Activated T-helper 1 cell treated with anti-CD3 and anti-CD28 coated beads, Interleukin-12 subunit alpha, Interleukin-12 subunit beta, Interleukin-2, Interleukin-4 antibody, amounts not matched to agents 30 ng/mL and 10 ng/mL and 1 ng/mL, durations not matched to agents 14 hours and 24 hours and 36 hours (primary cell): ENCODE results near the gene HOXC6. TPM values are rescaled to one million over a fixed set of nuclear protein-coding genes. Genes with fewer than 3 reads are reported as not detected.

ENCODE experiments used
- DNase-seq: peaks from one replicate; pipeline ENCODE4 v3.0.0; 2021; ENCODE audit warnings: low spot score
- H3K27ac Mint-ChIP-seq: one replicate; pipeline ENCODE4 v1.8.0; 2021; ENCODE audit warnings: mild to moderate bottlenecking, mixed read lengths
- H3K27me3 Mint-ChIP-seq: one replicate; pipeline ENCODE4 v1.8.0; 2022; ENCODE audit warnings: mild to moderate bottlenecking, moderate library complexity, mixed read lengths; ENCODE audit not compliant: insufficient read depth
- H3K36me3 Mint-ChIP-seq: one replicate; pipeline ENCODE4 v1.8.0; 2021; ENCODE audit warnings: low read depth, mixed read lengths
- H3K4me1 Mint-ChIP-seq: one replicate; pipeline ENCODE4 v1.8.0; 2021; ENCODE audit warnings: low read depth, mixed read lengths
- H3K4me3 Mint-ChIP-seq: one replicate; pipeline ENCODE4 v1.8.0; 2021; ENCODE audit warnings: mild to moderate bottlenecking, moderate library complexity, mixed read lengths
- H3K9me3 Mint-ChIP-seq: one replicate; pipeline ENCODE4 v1.8.0; 2021; ENCODE audit warnings: mixed read lengths
- intact Hi-C: fragments of 100-400 bp; cut with micrococcal nuclease; formaldehyde crosslinking; loops from one replicate; pipeline ENCODE4 v1.15.1; 2024
- total RNA-seq: library from RNA; stranded (reverse); gene quantifications from 2 replicates; pipeline ENCODE4 v1.2.3, GENCODE V29; 2022

HOXC6 gene
- total RNA-seq, 1 donor from 2014 or later = not detected

GRCh38 chr12:54009171-54010052 is 18.8 kb upstream of the HOXC6 start:
- peaks cover 89% of the 10 kb centered on the region for H3K27me3 Mint-ChIP-seq
- H3K4me3 Mint-ChIP-seq = peak overlapping the region; percentile 37
- H3K9me3 Mint-ChIP-seq = no peaks in the 10 kb centered on the region
- intact Hi-C loops = loop anchor here (5.0 kb wide), 1 partner anchor 368 kb away; no protein-coding TSS in a partner anchor
- H3K27ac Mint-ChIP-seq = peak overlapping the region; percentile 72
- H3K36me3 Mint-ChIP-seq = peaks cover 4% of the 10 kb centered on the region
- no peak for DNase-seq
- peaks cover 33% of the 10 kb centered on the region for H3K4me1 Mint-ChIP-seq

DNA sequence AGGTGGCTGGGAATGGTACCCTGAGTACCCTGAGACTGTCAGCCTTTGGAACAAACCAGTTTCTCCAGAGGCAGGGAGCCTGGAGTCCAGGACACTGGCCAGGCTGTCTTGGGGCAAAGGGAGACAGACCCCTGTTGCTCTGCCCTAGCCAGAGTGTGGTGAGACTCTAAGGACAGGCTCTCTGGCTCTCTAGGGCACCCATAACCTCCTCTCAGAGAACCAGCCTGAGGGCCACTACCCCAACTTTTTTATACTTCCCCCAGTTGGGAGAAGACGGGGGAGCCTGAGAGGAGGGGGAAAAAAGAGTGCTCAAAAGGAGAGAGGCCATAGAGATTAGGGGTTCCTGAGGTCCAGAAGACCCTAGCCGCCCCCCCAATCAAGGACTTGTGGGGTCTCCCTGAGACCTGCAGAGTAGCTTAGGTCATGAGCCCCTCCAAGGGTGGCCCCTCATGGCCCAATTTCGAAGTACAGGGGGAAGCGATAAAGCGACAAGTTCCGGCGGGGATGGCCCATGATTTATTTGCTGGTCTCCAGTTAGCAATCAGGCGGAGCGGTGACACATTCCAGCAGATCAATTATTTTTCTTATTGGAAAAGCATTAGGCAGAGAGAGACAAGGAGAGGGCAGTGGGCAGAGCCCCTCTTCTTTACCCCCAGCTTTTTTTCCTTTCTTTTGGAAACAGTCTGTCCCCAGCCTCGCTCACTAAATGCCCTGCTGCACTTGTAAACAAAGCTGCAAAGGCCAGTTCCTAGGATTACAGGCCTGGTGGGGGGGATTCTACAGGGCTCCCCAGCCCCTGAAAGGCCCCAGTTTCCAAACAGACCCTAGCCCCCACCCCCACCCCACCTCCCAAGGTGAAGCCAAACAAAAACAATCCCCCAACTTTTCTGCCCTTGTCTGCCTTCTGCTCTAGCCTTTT is 17.9 kb upstream of the HOXC6 start:
- no peak for DNase-seq
- Mint-ChIP-seq H3K4me1 (peaks cover 37% of the 10 kb centered on the region), H3K27ac (no peak overlapping the region), H3K9me3 (no peaks in the 10 kb centered on the region), H3K36me3 (peaks cover 4% of the 10 kb centered on the region), H3K4me3 (no peak overlapping the region), H3K27me3 (peaks cover 89% of the 10 kb centered on the region)
- intact Hi-C loops = no loop called here

DNA sequence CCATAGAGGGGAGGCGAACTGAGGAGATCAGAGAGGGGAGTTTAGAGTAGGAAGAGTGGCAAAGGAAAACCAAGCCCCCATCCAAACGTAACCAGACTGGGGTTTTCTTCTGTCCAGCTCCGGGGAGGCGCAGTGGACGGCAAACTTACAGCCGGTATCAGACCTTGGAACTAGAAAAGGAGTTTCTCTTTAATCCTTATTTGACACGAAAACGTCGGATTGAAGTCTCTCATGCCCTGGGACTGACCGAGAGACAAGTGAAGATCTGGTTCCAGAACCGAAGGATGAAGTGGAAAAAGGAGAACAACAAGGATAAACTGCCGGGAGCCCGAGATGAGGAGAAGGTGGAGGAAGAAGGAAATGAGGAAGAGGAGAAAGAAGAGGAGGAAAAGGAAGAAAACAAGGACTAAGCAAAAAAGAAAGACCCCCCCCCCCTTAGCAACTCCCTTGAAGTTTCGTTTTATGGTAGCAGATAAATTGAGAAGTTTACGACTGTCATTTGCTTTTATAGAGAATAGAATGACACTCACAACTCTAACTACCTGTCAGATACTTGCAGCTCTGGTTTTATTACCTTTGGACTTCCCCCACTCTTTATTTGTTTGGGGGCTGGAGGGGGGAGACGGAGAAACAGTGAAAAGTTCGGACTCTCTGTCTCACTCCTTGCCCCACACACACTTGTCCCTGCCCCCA is 17.1 kb upstream of the HOXC6 start:
- peaks cover 89% of the 10 kb centered on the region for H3K27me3 Mint-ChIP-seq
- peaks cover 29% of the 10 kb centered on the region for H3K4me1 Mint-ChIP-seq
- DNase-seq = no peak
- intact Hi-C loops = no loop called here
- no peaks in the 10 kb centered on the region for H3K9me3 Mint-ChIP-seq
- no peak overlapping the region for H3K4me3 Mint-ChIP-seq
- peaks cover 3% of the 10 kb centered on the region for H3K36me3 Mint-ChIP-seq
- H3K27ac Mint-ChIP-seq = no peak overlapping the region

DNA sequence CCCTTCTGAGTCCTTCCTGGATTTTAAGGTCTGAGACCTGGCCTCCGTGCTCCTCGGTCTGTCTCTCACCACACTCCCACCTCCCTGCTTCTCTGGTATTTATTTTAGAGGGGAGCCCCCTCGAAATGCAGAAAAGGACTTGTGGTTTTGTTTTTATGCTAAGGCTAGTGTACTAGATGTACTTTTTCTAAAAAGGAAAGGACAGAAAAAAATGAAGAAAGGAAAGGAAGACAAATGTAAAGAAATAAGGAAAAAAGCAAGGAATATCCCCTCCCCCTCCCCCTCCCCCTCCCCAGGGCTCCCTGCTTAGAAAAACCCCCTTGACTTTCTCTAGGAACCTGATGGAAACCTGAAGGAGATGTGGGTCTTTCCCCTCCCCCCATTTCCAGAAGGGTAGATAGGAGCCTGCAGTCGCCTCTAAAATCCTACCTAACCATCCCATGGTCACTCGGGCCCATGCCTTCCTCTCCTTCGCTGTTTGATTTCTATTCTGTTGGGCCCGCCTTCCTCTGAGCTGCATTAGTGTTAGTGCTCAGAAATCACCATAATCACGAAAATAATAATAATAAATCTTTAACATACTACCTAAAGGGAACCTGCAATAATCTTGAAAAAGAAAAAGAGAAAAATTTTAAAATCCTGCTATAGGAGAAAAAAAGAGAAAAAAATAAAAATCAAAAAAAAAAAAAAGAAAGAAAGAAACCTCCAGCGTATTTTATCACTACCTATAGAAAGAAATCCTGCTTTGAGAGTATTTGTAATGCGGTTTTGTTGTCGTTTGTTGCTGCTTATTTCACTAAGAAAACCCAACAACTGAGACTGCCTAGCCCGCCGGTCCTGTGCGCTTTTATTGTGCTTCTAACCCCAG is 16.3 kb upstream of the HOXC6 start:
- H3K36me3 Mint-ChIP-seq = no peaks in the 10 kb centered on the region
- intact Hi-C loops = no loop called here

DNA sequence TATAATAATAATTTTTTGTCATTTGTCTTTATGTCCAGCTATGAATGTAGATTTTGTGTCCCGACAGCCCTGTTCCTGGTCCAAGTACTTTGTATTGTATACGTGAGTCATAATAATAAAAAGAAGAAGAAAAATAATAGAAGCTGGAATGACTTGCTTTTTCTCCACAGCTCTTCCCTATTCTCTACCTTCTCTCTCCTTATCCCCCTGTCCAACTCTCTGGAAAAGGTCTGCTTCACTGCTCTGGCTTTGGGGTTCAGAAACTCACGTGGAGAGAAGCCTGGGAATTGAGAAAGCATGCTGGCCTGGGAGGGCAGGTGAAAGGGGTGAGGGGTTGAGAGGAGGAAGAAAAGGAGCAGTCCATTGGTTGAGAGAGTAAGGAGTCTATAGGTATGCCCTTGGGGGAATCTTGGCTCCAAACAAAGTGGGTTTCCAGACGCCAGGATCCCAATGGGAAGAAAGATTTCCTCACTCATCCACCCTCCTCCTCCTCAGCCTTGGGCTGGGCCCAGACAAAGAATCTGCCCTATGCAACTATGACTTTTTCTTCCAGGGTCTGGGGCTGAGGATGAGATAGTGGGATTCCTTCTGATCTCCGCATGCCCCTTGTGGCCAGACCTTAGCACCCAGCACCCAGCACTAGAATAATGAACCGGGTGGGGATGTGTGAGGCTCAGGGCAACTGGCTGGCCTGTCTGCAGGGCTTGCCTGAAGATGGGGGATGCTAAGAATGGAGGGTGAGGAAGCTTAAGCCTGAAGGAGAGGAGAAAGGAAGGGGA is 15.4 kb upstream of the HOXC6 start:
- no peaks in the 10 kb centered on the region for H3K9me3 Mint-ChIP-seq
- no peaks in the 10 kb centered on the region for H3K36me3 Mint-ChIP-seq
- H3K27ac Mint-ChIP-seq = no peak overlapping the region
- H3K4me1 Mint-ChIP-seq = peaks cover 30% of the 10 kb centered on the region
- no peak for DNase-seq
- peaks cover 81% of the 10 kb centered on the region for H3K27me3 Mint-ChIP-seq
- H3K4me3 Mint-ChIP-seq = no peak overlapping the region
- intact Hi-C loops = no loop called here

More for the DNA sequence above, 16.3 kb upstream of the HOXC6 start:
- H3K4me3 Mint-ChIP-seq = no peak overlapping the region
- H3K4me1 Mint-ChIP-seq = peaks cover 22% of the 10 kb centered on the region
- H3K27ac Mint-ChIP-seq = no peak overlapping the region
- no peak for DNase-seq
- H3K9me3 Mint-ChIP-seq = no peaks in the 10 kb centered on the region
- peaks cover 83% of the 10 kb centered on the region for H3K27me3 Mint-ChIP-seq

GRCh38 chr12:54014377-54015017 is 13.7 kb upstream of the HOXC6 start:
- no peaks in the 10 kb centered on the region for H3K9me3 Mint-ChIP-seq
- intact Hi-C loops = no loop called here
- no peaks in the 10 kb centered on the region for H3K36me3 Mint-ChIP-seq
- H3K27me3 Mint-ChIP-seq = peaks cover 69% of the 10 kb centered on the region
- peaks cover 31% of the 10 kb centered on the region for H3K4me1 Mint-ChIP-seq
- no peak overlapping the region for H3K27ac Mint-ChIP-seq
- DNase-seq = no peak
- H3K4me3 Mint-ChIP-seq = no peak overlapping the region

- peak overlapping the region; percentile 58 for H3K27ac Mint-ChIP-seq
- no peaks in the 10 kb centered on the region for H3K9me3 Mint-ChIP-seq
- intact Hi-C loops = no loop called here
- peaks cover 70% of the 10 kb centered on the region for H3K27me3 Mint-ChIP-seq
- no peaks in the 10 kb centered on the region for H3K36me3 Mint-ChIP-seq
- DNase-seq = no peak
- H3K4me3 Mint-ChIP-seq = no peak overlapping the region
- peaks cover 25% of the 10 kb centered on the region for H3K4me1 Mint-ChIP-seq
Measured at GRCh38 chr12:54015018-54015931, 13.0 kb upstream of the HOXC6 start.

DNA sequence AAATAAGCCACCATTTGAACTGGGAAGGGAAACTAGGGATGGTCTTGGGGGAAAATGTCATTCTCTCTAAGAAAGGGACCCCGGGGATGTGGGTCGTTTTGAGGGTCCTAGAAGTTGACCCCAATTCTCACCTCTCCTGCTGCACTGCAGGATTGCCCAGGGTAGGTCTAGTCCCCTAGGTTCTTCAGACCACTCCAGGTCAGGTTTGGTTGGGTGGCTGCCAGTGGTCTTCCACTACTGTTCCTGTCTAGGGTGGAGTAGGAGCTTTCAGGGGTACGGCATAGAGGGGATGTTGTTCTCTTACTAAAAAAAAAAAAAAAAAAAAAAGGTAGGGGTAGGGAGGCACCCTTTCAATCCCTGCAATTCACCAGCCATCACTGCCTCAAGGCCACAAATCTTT is 12.2 kb upstream of the HOXC6 start:
- H3K4me1 Mint-ChIP-seq = peaks cover 21% of the 10 kb centered on the region
- H3K36me3 Mint-ChIP-seq = no peaks in the 10 kb centered on the region
- no peak for DNase-seq
- peaks cover 71% of the 10 kb centered on the region for H3K27me3 Mint-ChIP-seq
- H3K4me3 Mint-ChIP-seq = no peak overlapping the region
- H3K27ac Mint-ChIP-seq = no peak overlapping the region
- no peaks in the 10 kb centered on the region for H3K9me3 Mint-ChIP-seq
- intact Hi-C loops = no loop called here

- H3K9me3 Mint-ChIP-seq = no peaks in the 10 kb centered on the region
- H3K27ac Mint-ChIP-seq = no peak overlapping the region
- H3K4me3 Mint-ChIP-seq = no peak overlapping the region
- no peak for DNase-seq
- peaks cover 20% of the 10 kb centered on the region for H3K4me1 Mint-ChIP-seq
- H3K36me3 Mint-ChIP-seq = no peaks in the 10 kb centered on the region
- intact Hi-C loops = no loop called here
- H3K27me3 Mint-ChIP-seq = peaks cover 71% of the 10 kb centered on the region
Measured at GRCh38 chr12:54016478-54016964, 11.7 kb upstream of the HOXC6 start.

GRCh38 chr12:54017027-54017788 is 11.0 kb upstream of the HOXC6 start:
- no peaks in the 10 kb centered on the region for H3K36me3 Mint-ChIP-seq
- DNase-seq = no peak
- intact Hi-C loops = loop anchor here (1.0 kb wide), 2 partner anchors 9 to 11 kb away; no protein-coding TSS in a partner anchor
- peaks cover 21% of the 10 kb centered on the region for H3K4me1 Mint-ChIP-seq
- H3K27me3 Mint-ChIP-seq = peaks cover 71% of the 10 kb centered on the region
- peak overlapping the region; percentile 67 for H3K27ac Mint-ChIP-seq
- H3K9me3 Mint-ChIP-seq = no peaks in the 10 kb centered on the region
- peak overlapping the region; percentile 82 for H3K4me3 Mint-ChIP-seq
